ENCODE measurements around the gene LZTFL1. TPM values are rescaled to one million over a fixed set of nuclear protein-coding genes. Genes with fewer than 3 reads are reported as not detected.
A peak's percentile ranks its signal among the peaks of the same experiment; 100 is the strongest.

The LZTFL1 gene
- total RNA-seq, 4 donors from 2014 or later = 39.5 to 56.5 (median 51.4) TPM

DNA sequence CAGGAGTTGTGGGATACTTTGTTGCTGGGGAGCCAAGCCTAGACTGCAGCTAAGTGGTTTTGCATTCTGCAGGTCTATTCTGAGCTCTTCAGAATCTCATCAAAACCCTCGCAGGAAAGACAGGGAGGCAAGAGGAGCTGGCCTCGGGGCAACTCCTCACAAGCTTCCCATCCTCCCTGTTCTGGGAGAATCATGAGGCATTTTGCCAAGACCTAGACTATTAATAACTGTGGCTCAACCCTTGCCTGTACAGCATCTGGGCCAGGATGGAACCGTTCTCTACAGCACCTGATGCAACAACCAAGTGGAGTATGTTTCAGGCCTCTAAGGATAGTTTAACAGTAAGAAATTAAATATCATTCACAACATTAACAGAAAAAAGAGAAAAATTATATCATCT, 25.4 kb downstream of the LZTFL1 start:
- Histone ChIP-seq H3K4me3 (replicated peaks in 1 of 3) (no peak overlapping the region), H3K27me3 (no peaks in the 10 kb centered on the region), H3K9me3 (no peaks in the 10 kb centered on the region), H3K27ac (no peak overlapping the region), H3K36me3 (no peaks in the 10 kb centered on the region), H3K4me1 (peaks cover 3 to 17% of the 10 kb centered on the region in 2 donors)
- WGBS, 2 donors = 45 to 62% methylated on average over 3 of the region's 3 CpGs
- TF ChIP-seq POLR2A (IDR thresholded peaks at IDR 0.05) = no peak
- TF ChIP-seq, protein P1, sequence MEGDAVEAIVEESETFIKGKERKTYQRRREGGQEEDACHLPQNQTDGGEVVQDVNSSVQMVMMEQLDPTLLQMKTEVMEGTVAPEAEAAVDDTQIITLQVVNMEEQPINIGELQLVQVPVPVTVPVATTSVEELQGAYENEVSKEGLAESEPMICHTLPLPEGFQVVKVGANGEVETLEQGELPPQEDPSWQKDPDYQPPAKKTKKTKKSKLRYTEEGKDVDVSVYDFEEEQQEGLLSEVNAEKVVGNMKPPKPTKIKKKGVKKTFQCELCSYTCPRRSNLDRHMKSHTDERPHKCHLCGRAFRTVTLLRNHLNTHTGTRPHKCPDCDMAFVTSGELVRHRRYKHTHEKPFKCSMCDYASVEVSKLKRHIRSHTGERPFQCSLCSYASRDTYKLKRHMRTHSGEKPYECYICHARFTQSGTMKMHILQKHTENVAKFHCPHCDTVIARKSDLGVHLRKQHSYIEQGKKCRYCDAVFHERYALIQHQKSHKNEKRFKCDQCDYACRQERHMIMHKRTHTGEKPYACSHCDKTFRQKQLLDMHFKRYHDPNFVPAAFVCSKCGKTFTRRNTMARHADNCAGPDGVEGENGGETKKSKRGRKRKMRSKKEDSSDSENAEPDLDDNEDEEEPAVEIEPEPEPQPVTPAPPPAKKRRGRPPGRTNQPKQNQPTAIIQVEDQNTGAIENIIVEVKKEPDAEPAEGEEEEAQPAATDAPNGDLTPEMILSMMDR (IDR thresholded peaks at IDR 0.05) = no peak
- intact Hi-C loops (cut with DNase I) = no loop called here
- DNase-seq = peak; percentile 16 to 21

DNA sequence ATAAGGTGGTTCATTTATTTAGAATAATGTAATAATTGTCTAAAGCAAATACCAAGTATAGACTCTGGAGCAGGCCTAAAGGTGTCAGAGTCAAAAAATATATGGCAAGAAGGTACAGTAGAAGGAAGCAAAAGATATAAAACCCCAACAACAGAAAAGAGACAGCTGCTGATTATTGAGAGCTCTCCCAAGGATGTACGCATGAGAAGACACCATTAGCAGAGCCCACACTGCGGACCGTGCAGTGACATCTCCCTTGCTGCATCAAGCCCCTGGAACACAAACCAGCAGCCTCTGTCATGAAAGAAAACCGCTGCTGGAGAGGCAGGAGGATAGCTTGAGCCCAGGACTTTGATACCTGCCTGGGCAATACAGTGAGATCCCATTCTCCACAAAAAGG, 27.6 kb downstream of the LZTFL1 start:
- no peaks in the 10 kb centered on the region for H3K27me3 ChIP-seq
- no peak overlapping the region for H3K4me3 ChIP-seq (replicated peaks in 1 of 3)
- TF ChIP-seq, protein P1 (IDR thresholded peaks at IDR 0.05) = no peak
- no peak for TF ChIP-seq POLR2A (IDR thresholded peaks at IDR 0.05)
- no peak overlapping the region for H3K27ac ChIP-seq
- 92 to 96% methylated on average over 4 of the region's 4 CpGs for WGBS, 2 donors
- no peaks in the 10 kb centered on the region for H3K9me3 ChIP-seq
- intact Hi-C loops (cut with DNase I) = no loop called here
- H3K36me3 ChIP-seq = no peaks in the 10 kb centered on the region
- no peak for DNase-seq
- peaks cover 3 to 17% of the 10 kb centered on the region in 2 donors for H3K4me1 ChIP-seq

DNA sequence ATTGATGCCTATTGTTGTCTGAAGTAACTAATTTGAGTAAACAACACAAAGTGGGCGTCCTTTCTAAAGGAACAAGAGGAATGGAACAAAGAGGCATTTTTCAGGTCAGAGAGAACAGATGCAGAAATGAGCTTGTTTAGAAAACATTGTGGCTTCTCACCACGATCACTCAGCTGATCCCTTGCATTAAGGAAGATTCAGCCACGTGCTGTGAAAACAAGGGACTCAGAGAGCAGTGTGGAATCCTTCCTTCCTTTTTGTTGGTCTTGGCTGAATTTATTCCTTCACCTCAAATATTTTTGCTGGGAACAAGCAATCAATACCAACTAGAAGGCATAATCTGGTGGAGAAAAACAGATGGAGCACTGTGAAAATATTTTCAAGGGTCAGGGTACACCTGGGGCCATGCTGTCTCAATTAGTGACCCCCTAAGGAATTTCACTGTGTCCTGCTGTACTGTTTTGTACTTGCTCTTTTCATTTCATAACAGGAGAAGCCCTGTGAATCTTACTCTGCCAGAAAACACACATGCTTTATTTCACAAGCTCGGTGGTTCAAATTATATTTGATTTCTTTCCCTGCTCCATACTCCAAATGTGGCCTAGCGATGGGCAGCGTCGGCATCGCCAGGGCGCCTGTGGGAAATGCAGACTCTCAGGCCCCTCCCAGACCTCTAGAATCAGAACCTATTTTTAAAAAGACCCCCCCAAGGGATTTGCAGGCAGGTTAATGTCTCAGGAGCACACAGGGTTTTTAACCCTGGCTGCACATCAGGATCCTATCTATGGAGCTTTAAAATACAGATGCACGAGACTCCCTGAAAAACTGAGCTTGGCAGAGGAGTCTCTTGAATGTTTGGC, 34.0 kb downstream of the LZTFL1 start:
- H3K27ac ChIP-seq = no peak overlapping the region
- no peaks in the 10 kb centered on the region for H3K36me3 ChIP-seq
- H3K9me3 ChIP-seq = no peaks in the 10 kb centered on the region
- TF ChIP-seq, protein P1 (IDR thresholded peaks at IDR 0.05) = no peak
- no peak for TF ChIP-seq POLR2A (IDR thresholded peaks at IDR 0.05)
- intact Hi-C loops (cut with DNase I) = no loop called here
- DNase-seq = no peak
- no peaks in the 10 kb centered on the region for H3K4me1 ChIP-seq
- no peak overlapping the region for H3K4me3 ChIP-seq (replicated peaks in 1 of 3)
- 78 to 87% methylated on average over 10 of the region's 10 CpGs for WGBS, 2 donors
- H3K27me3 ChIP-seq = no peaks in the 10 kb centered on the region

DNA sequence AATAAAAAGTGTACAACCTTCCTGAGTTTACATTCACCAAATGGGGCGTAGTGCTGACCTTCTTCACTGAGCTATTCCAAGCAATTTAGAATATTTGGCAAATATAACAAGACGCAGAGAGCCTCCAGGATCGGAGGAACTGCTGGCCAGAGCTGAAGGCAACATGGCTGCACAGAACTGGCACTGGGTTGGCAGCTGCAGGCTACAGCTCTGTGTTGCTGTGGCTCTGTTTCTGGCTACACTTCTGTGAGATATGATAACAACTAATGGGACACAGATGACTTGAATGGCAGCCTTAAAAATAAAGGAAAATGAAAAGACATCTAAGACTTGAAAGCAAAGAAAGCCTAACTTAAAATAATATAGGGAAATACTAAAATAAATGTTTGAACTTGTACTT, 34.8 kb downstream of the LZTFL1 start:
- no peaks in the 10 kb centered on the region for H3K4me1 ChIP-seq
- no peaks in the 10 kb centered on the region for H3K27me3 ChIP-seq
- H3K9me3 ChIP-seq = no peaks in the 10 kb centered on the region
- H3K4me3 ChIP-seq (replicated peaks in 1 of 3) = no peak overlapping the region
- no peak overlapping the region for H3K27ac ChIP-seq
- TF ChIP-seq, protein P1 (IDR thresholded peaks at IDR 0.05) = no peak
- no peak for TF ChIP-seq POLR2A (IDR thresholded peaks at IDR 0.05)
- 90 to 93% methylated on average over 3 of the region's 3 CpGs for WGBS, 2 donors
- H3K36me3 ChIP-seq = no peaks in the 10 kb centered on the region
- intact Hi-C loops (cut with DNase I) = no loop called here
- DNase-seq = no peak

DNA sequence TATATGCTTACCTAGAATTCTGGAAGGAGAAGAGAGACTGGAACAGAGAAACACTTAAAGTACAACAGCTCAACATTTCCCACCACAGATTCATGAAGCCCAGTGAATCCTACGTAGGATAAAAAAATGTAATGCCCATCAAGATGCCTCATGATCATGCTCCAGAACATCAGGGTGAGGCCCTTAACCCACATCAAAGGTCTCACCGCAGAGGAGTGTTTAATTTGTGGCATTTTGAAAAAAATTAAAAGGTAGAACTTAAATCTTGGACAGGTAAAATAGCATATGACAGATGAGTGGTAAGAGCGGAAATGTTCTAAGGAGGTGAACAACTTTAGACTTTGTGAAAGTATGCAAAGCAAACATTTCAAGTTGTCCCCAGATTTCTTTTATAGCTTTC, 35.8 kb downstream of the LZTFL1 start:
- intact Hi-C loops (cut with DNase I) = no loop called here
- 88 to 89% methylated on average over 3 of the region's 3 CpGs for WGBS, 2 donors
- no peak for DNase-seq

More for the DNA sequence above, 35.8 kb downstream of the LZTFL1 start:
- H3K4me3 ChIP-seq (replicated peaks in 1 of 3) = no peak overlapping the region
- H3K4me1 ChIP-seq = no peaks in the 10 kb centered on the region
- H3K9me3 ChIP-seq = no peaks in the 10 kb centered on the region
- H3K27ac ChIP-seq = no peak overlapping the region
- no peaks in the 10 kb centered on the region for H3K27me3 ChIP-seq
- TF ChIP-seq POLR2A (IDR thresholded peaks at IDR 0.05) = no peak
- TF ChIP-seq, protein P1 (IDR thresholded peaks at IDR 0.05) = no peak
- H3K36me3 ChIP-seq = no peaks in the 10 kb centered on the region
